ENCODE measurements around the gene MRPL36.

- TF ChIP-seq CTCF (IDR thresholded peaks at IDR 0.05; ENCODE audit: insufficient read depth, low read length) (no peak), GABPA (IDR thresholded peaks at IDR 0.05; ENCODE audit: low read depth) (no peak), REST (IDR thresholded peaks at IDR 0.05; ENCODE audit: insufficient replicate concordance, low read depth) (no peak), SPI1 (IDR thresholded peaks at IDR 0.05; ENCODE audit: borderline replicate concordance, low read depth) (no peak), POLR2AphosphoS5 (IDR thresholded peaks at IDR 0.05; ENCODE audit: low read depth) (no peak)
These were observed 34.3 kb downstream of the MRPL36 start for GRCh38 chr5:1765141-1765879.

All from HL-60 (cell line).